Gastroesophageal sphincter (tissue), 3 donors: ENCODE measurements around the gene PROSER1.

Experiments
- CTCF ChIP-seq, 4 experiments: fragments of 200-600 bp in 2 of 4; fragments of 450-650 bp in 2 of 4; sonication (generic) in 1 of 4; IDR thresholded peaks; one replicate each; pipeline ENCODE4 v1.5.1; 2017 to 2019; ENCODE audit warnings: antibody characterized with exemption in 4 of 4, mild to moderate bottlenecking in 2 of 4, moderate library complexity in 2 of 4
- EP300 ChIP-seq: sonication (generic); formaldehyde crosslinking; IDR thresholded peaks from one replicate; pipeline ENCODE4 v1.6.1; 2017; ENCODE audit warnings: antibody characterized with exemption, mild to moderate bottlenecking
- POLR2AphosphoS5 ChIP-seq: sonication (generic); formaldehyde crosslinking; IDR thresholded peaks from one replicate; pipeline ENCODE4 v1.6.1; 2017; ENCODE audit warnings: antibody characterized with exemption

GRCh38 chr13:38965281-38965680 lies 72.6 kb downstream of the PROSER1 start:
- TF ChIP-seq CTCF (IDR thresholded peaks at IDR 0.05) (no peak), EP300 (no peak), POLR2AphosphoS5 (no peak)
